ENCODE measurements around the gene SEC62.

GRCh38 chr3:170044795-170045244 lies 78.2 kb downstream of the SEC62 start:
- TF ChIP-seq, protein P1, sequence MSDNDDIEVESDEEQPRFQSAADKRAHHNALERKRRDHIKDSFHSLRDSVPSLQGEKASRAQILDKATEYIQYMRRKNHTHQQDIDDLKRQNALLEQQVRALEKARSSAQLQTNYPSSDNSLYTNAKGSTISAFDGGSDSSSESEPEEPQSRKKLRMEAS (CRISPR knock-in tag; IDR thresholded peaks at IDR 0.05), result no peak
- TF ChIP-seq CTCF (IDR thresholded peaks at IDR 0.05), result no peak
- TF ChIP-seq, protein P2, sequence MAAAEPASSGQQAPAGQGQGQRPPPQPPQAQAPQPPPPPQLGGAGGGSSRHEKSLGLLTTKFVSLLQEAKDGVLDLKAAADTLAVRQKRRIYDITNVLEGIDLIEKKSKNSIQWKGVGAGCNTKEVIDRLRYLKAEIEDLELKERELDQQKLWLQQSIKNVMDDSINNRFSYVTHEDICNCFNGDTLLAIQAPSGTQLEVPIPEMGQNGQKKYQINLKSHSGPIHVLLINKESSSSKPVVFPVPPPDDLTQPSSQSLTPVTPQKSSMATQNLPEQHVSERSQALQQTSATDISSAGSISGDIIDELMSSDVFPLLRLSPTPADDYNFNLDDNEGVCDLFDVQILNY (CRISPR knock-in tag; IDR thresholded peaks at IDR 0.05), result no peak
- TF ChIP-seq JAZF1 (CRISPR knock-in tag; IDR thresholded peaks at IDR 0.05), result no peak
- no peak for TF ChIP-seq ESRRA (CRISPR knock-in tag; IDR thresholded peaks at IDR 0.05; ENCODE audit: borderline replicate concordance)
- TF ChIP-seq ZNF512 (CRISPR knock-in tag; IDR thresholded peaks at IDR 0.05; ENCODE audit: borderline replicate concordance), result no peak
- TF ChIP-seq AR (CRISPR knock-in tag; IDR thresholded peaks at IDR 0.05), result no peak
- no peak for TF ChIP-seq IRF1 (CRISPR knock-in tag; IDR thresholded peaks at IDR 0.05)
- TF ChIP-seq ZSCAN18 (CRISPR knock-in tag; IDR thresholded peaks at IDR 0.05), result no peak
- TF ChIP-seq ATF1 (CRISPR knock-in tag; IDR thresholded peaks at IDR 0.05), result no peak
- no peak for TF ChIP-seq MXD4 (CRISPR knock-in tag; IDR thresholded peaks at IDR 0.05; ENCODE audit: borderline replicate concordance)
- TF ChIP-seq FOXJ3 (CRISPR knock-in tag; IDR thresholded peaks at IDR 0.05; ENCODE audit: borderline replicate concordance), result no peak
- TF ChIP-seq ZMAT4 (CRISPR knock-in tag; IDR thresholded peaks at IDR 0.05), result no peak

Measured in WTC11 (cell line).